Left forelimb (tissue), 1 donor: Measurements from ENCODE around the gene ZNF91.
"Not testable (repeated sequence)": the region's sequence is repeated elsewhere in the genome, so short reads cannot be mapped to it uniquely, and the experiment has no call there.

Source experiments
- DNase-seq: peaks from one replicate; pipeline ENCODE4 v3.0.0-alpha.2; 2018; ENCODE audit warnings: low spot score

ZNF91 gene

GRCh38 chr19:23318941-23319340 is 76.3 kb downstream of the ZNF91 start:
- DNase-seq, result not testable (repeated sequence)

GRCh38 chr19:23318143-23318542 is 77.1 kb downstream of the ZNF91 start:
- no peak for DNase-seq

- DNase-seq, result no peak
Measured at GRCh38 chr19:23315286-23315685, 80.0 kb downstream of the ZNF91 start.

DNA sequence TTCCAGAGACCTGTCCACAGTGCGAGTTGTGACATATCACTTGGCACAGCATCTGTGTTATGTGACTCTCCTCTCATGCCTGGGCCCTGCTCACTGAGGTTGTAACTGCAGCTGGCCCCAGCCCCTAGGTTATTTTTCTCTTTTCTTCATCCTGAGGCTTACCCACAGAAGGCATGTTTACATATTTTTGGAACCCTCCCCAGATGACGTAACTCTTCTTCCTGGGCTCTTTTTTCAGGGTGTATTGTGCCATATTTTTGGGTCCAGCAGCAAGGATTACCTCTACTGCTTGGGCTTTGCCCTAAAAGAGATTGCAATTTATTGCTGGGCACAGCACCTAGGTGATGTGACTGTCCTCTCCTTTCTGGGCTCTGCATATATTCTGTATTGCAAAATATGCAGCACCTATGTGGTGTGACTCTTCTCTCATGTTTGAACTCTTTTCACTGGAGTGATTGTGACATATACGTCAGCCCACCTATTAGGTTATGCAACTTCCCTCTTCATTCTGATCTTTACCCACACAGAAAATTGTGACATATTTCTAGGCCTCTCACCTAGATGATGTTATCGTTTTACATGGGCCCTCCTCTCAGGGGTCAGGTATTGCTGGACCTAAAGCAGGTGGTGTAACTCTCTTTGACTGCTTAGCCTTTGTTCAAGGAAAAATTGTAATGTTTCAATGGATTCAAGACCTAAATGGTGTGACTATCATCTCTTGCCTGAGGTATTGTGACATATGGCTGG is 80.6 kb downstream of the ZNF91 start:
- DNase-seq, result no peak

GRCh38 chr19:23313196-23313595 is 82.1 kb downstream of the ZNF91 start:
- DNase-seq, result no peak

DNA sequence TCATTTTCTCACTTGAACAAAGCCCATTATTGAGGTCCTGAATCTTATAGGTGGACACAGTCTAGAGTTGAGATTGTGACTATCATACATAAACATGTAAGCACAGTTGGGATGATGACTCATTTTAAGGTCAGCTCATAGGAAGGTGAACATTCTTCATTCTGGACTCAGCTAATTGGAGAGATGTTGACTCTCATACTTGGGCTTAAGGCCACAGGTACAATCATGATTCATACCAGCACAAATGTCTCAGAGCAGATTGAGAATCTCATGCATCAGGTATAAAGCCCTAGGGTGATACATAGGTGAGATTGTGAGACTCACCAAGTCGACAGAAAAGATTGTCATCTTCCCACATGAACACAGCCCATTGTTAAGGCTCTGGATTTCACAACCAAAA is 82.8 kb downstream of the ZNF91 start:
- DNase-seq, result no peak

GRCh38 chr19:23311551-23311950 is 83.7 kb downstream of the ZNF91 start:
- no peak for DNase-seq

DNA sequence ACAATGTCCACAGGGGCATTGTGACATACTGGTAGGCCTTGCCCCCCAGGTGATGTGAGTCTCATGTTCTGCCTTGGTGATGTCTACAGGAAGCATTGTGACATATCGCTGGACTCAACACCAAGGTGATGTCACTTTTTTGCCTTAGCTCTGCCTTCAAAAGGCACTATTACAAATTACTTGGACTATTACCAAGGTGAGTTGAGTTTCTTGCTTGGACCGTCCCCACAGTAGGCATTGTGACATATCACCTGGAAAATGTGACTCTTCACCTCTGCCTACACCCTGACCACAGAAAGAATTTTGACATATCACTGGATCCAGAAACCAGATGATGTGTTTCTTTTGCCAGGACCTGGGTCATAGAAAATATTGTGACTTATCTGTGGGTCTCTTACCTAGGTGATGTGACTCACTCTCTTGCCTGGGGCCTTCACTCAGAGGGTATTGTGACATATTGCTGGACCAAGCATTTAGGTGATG is 84.5 kb downstream of the ZNF91 start:
- DNase-seq, result no peak

DNA sequence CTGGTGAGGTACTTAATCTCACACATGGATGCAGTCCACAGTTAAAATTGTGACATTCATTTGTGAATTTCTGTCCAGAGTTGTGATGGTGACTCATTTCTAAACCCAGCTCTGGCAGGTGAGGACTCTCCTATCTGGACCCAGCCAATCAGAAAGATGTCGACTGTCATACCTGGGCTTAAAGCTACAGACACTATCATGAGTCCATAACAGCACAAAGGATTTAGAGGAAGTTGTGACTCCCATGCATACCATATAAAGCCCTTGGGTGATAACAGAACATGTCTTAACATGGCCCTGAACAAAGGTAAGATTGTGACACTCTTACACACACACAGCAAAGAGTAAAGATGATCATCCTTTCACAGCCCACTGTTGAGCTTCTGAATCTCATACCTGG is 85.3 kb downstream of the ZNF91 start:
- no peak for DNase-seq

DNA sequence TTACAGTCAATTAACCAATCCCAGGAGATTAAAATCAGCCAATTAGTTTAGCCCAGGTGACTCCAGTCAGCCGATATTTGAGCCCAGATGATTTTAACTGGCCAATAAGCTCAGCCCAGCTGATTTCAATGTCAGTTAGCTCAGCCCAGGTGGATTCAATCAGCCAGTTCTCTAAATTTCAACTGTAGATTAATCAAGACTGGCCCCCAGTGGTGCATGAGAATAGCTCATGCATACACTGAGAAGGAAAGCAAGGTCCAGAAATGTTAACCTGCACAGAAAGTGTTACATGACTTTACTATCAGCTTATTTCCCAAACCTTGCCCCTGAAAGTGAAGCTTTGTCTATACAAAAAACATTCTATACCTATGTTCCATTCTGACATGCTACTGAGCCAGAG is 89.7 kb downstream of the ZNF91 start:
- no peak for DNase-seq

DNA sequence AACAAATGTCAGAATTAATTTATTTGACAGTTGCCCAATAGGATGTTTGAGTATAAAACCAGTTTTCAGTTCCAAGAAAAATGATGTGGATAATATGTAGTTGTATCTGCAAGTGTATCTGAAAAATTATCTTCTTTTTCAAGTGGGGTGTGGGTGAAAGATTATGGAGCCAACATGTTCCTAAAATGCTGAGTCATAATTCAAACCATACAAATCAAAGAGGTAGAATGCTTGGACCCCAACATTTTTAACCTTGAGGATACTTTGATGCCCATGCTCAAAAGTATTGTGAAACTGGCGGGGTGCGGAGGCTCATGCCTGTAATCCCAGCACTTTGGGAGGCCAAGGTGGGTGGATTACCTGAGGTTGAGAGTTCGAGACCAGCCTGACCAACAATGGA is 91.0 kb downstream of the ZNF91 start:
- DNase-seq, result no peak

DNA sequence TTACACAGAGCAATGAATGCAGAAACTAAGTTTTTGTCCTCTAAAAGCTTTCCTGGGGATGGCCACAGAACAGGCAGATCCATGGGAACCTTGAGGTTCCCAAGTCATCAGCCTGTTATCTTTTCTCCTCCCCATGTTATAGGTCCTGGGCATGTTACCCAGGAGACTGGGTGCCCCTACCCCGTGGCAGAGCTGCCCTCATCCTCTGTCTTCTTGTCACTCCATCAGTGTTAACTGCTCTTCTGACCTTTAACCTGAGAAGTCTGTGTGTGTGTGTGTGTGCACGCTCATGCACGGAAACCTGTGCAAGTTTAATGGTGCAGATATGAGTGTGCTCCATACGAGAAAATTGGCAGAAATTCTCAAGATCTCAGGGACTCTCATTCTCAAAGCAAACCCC is 101.1 kb downstream of the ZNF91 start:
- DNase-seq, result no peak

DNA sequence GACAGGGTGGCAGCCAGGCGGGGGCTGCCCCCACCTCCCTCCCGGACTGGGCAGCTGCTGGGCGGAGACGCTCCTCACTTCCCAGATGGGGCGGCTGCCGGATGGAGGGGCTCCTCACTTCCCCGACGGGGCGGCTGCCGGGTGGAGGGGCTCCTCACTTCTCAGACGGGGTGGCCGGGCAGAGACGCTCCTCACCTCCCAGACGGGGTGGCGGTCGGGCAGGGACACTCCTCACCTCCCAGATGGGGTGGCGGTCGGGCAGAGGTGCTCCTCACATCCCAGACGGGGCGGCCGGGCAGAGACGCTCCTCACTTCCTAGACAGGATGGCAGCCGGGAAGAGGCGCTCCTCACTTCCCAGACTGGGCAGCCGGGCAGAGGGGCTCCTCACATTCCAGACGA is 105.3 kb downstream of the ZNF91 start:
- not testable (repeated sequence) for DNase-seq
